HG03196 (cell line): ENCODE data around the gene FOXJ1.

Experiments used
- ATAC-seq: cut with Tn5 transposase; IDR thresholded peaks from one replicate; pipeline ENCODE4 v1.9.1; 2021; ENCODE audit not compliant: unreplicated experiment

The FOXJ1 gene

GRCh38 chr17:76142585-76143041, 1.6 kb upstream of the FOXJ1 start:
- no peak for ATAC-seq

GRCh38 chr17:76142039-76142584, 1.1 kb upstream of the FOXJ1 start:
- no peak for ATAC-seq

GRCh38 chr17:76140661-76141211, 309 bp downstream of the FOXJ1 start:
- no peak for ATAC-seq

- no peak for ATAC-seq
Observed at GRCh38 chr17:76139801-76140660, 1.0 kb downstream of the FOXJ1 start.

GRCh38 chr17:76138896-76139752, 1.9 kb downstream of the FOXJ1 start:
- no peak for ATAC-seq

GRCh38 chr17:76138234-76138895, 2.7 kb downstream of the FOXJ1 start:
- ATAC-seq: no peak

GRCh38 chr17:76137351-76138233, 3.5 kb downstream of the FOXJ1 start:
- ATAC-seq: no peak

GRCh38 chr17:76137001-76137350, 4.1 kb downstream of the FOXJ1 start:
- ATAC-seq: no peak

GRCh38 chr17:76136276-76137000, 4.6 kb downstream of the FOXJ1 start:
- ATAC-seq: no peak

- no peak for ATAC-seq
Observed at GRCh38 chr17:76135810-76136188, 5.2 kb downstream of the FOXJ1 start.

- ATAC-seq: no peak
Observed at GRCh38 chr17:76134911-76135809, 5.9 kb downstream of the FOXJ1 start.

GRCh38 chr17:76132574-76133338, 8.3 kb downstream of the FOXJ1 start:
- ATAC-seq: no peak

- no peak for ATAC-seq
Observed at GRCh38 chr17:76131692-76132573, 9.1 kb downstream of the FOXJ1 start.

GRCh38 chr17:76131051-76131691, 9.9 kb downstream of the FOXJ1 start:
- ATAC-seq: no peak

- ATAC-seq: no peak
Observed at GRCh38 chr17:76130473-76130872, 10.6 kb downstream of the FOXJ1 start.

GRCh38 chr17:76125922-76126321, 15.1 kb downstream of the FOXJ1 start:
- ATAC-seq: no peak
